Measurements from ENCODE around the gene SEMA3A.

SEMA3A gene

DNA sequence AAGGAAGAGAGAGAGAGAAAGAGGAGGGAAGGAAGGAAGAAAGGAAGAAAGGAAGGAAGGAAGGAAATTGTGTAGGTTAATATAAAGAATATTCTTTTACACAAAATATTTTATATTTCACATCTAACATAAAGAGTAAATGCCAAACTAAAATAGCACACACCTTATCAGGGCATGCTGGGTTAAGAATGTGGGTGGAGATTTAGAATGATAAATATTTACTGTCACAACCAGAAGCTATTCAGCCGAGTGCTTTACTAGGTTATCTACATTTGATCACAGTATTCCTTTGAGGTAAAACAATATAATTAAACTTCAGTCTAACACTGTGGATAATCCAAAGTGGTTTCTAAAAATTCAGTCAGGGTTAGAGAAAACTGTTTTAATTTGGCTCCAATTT, 103.3 kb downstream of the SEMA3A start:
- no peak overlapping the region for H3K4me3 ChIP-seq (ENCODE audit: low read depth, low read length)
- no peak for TF ChIP-seq CTCF (IDR thresholded peaks at IDR 0.05; ENCODE audit: low read depth, low read length)

DNA sequence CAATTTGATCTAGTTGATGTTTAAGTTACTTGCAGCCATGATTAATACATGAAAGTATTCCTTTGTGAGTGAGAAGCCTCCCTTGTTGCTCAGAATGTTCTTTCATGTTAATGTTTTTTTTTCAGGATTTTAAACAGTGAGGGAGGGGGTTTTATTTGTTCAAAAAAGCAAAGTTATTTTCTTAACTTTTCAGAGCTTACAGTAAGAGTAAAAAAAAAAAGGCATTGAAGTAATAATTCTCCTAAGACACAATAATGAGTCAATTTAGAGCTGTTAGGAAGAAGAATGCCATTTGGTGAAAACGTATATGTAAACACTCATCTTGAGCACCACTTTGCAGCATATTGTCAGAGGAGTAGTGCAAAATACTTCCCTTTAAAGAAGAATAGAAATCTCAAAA, 105.8 kb downstream of the SEMA3A start:
- no peak overlapping the region; the same call in 1 of the 2 replicates for H3K4me3 ChIP-seq (ENCODE audit: low read depth, low read length)
- no peak for TF ChIP-seq CTCF (IDR thresholded peaks at IDR 0.05; ENCODE audit: low read depth, low read length)

GRCh38 chr7:84085998-84086397, 108.6 kb downstream of the SEMA3A start:
- no peak for TF ChIP-seq CTCF (IDR thresholded peaks at IDR 0.05; ENCODE audit: low read depth, low read length)
- no peak overlapping the region for H3K4me3 ChIP-seq (ENCODE audit: low read depth, low read length)

- H3K4me3 ChIP-seq (ENCODE audit: low read depth, low read length): no peak overlapping the region
- TF ChIP-seq CTCF (IDR thresholded peaks at IDR 0.05; ENCODE audit: low read depth, low read length): no peak
These were observed 109.4 kb downstream of the SEMA3A start for GRCh38 chr7:84085147-84085546.

DNA sequence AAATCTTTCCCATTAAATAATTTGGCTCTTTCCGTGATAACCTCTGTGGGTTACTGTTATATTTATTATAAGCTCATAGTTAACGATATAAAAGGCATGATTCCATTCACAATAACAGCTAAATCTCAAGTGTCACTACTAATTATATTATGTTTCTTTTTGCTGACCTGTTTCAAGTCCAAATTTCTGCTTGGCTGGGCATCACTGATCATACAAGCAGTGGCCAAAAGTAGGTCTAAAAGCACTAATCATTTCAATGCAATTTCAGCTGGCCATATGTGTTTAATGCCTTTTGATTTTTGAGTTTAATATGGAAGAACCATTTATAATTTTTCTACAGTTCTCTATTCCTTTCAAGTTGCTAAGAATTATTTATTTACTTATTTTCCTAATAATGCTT, 110.7 kb downstream of the SEMA3A start:
- TF ChIP-seq CTCF (IDR thresholded peaks at IDR 0.05; ENCODE audit: low read depth, low read length): no peak
- H3K4me3 ChIP-seq (ENCODE audit: low read depth, low read length): no peak overlapping the region

GRCh38 chr7:84081973-84082522, 112.5 kb downstream of the SEMA3A start:
- no peak overlapping the region for H3K4me3 ChIP-seq (ENCODE audit: low read depth, low read length)

GRCh38 chr7:84077336-84077735, 117.3 kb downstream of the SEMA3A start:
- H3K4me3 ChIP-seq (ENCODE audit: low read depth, low read length): no peak overlapping the region
- TF ChIP-seq CTCF (IDR thresholded peaks at IDR 0.05; ENCODE audit: low read depth, low read length): no peak

More at GRCh38 chr7:84081973-84082522, 112.5 kb downstream of the SEMA3A start:
- no peak for TF ChIP-seq CTCF (IDR thresholded peaks at IDR 0.05; ENCODE audit: low read depth, low read length)
